AG08395 (cell line): ENCODE measurements around the gene ARFGAP3.
"Not testable (repeated sequence)": the region's sequence is repeated elsewhere in the genome, so short reads cannot be mapped to it uniquely, and the experiment has no call there.

Experiments used
- DNase-seq: peaks from one replicate; pipeline ENCODE4 v3.0.0; 2012; ENCODE audit warnings: mixed read lengths, low spot score

Gene ARFGAP3

DNA sequence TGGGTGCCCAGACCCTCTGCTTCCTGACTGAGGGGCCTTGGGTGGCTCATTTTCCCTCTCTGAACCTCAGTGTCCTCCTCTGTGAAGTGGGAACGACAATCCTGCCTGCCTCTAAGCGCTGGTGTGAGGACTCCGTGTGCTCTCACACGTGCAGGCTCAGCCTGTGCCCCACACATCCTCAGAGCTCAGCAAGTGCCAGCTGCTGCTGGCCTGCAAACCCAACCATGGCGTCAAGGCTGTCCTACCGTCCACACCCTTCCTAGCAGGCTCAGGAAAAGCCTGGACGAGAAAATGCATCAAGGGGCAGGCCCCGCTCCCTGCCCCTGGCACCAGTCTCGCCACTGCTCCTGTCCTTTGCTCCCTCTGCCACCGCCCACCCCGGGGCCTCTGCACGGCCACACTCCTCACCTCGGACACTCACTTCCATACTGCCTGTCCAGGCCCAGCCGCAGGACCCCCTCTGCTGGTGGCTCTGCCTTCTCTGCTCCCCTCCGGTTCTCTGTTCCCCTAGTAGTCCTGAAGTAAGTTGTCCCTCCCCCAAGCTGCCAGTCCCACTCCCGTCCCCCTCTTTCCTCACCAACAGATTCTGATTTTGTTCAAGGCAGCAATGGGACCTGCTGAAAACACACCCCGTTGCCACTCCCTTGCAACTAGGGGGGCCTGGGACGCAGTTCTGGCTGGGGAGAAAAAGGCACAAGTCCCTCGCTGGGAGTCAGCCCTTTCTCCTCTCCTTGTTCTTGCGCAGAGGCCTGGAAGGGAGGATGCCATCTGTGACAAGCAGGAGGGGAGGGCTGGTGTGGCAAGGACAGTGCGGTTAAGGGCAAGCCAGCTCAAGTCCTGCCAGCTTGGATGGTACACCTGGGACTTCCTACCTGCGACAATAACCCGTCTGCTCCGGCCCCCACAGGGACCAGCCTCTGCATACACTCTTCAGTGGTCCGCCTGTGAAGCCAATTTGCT, 62.2 kb downstream of the ARFGAP3 start:
- DNase-seq: no peak

DNA sequence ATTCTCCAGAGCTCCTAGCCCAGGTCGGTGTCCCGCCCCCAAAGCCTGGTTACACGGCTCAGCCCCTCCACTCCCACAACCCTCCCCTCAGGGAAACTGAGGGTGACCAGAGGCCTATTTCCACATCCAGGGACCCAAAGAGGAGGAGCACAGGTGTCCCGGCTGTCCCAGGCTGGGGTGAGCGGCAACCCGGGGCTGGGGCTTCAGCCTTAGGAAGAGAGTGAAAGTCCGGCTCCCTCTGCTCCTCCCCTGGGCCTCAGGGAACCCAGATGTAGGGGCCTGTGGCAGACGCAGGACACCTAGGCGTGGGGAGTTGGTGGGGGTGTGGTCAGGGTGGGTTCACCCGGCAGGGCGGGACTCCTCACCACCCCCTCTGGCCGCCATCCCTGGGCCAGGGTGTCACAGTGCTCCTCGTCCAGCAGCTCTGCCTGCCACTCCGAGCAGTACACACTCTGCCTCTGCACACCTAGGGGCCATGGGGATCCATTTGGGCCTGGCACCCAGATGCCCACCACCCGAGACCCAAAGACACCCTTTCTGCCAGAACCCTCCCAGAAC, 63.1 kb downstream of the ARFGAP3 start:
- no peak for DNase-seq

DNA sequence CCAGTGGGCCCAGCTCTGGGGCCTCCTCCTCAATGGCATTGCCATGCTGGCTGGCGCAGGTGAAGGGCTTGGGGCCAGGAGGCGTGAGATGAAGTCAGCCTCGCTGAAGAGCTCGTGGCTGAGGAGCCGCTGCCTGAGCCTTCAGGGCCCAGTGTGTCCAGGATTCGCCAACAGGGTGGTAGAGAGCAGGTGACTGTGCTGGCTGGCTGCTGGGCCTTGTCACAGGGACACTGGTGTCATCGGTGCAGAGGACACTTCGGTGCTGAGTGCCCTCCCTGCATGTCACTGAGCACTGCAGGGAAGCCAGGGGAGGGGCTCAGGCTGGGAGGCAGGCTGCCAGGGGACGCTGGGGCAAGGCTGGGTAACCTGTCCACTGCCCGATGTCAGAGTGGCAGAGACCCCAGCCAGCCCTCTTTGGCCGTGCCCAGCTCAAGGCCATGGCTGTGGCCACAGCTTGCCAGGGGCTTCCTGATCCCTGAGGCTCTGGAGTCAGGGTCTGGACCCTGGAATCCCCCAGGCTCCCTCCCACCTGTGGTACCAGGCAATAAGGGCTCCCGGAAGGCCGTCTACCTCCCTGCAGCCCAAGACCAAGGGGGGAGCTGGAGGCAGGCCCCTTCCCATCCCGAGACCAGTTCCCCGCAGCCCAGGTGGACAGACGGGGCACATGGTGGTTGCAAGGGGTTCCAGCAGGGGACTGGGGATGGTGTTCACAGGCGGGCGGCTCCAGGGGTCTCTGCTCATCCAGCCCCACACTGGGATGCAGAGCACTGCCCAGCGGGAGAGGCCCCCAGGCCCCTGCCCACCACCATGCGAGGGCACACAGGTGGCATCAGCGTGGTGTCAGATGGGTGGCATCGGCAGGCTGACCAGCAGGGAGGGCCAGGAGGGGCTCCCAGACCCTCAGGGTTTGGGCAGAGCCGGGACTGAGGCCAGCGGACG, 63.9 kb downstream of the ARFGAP3 start:
- DNase-seq: no peak

DNA sequence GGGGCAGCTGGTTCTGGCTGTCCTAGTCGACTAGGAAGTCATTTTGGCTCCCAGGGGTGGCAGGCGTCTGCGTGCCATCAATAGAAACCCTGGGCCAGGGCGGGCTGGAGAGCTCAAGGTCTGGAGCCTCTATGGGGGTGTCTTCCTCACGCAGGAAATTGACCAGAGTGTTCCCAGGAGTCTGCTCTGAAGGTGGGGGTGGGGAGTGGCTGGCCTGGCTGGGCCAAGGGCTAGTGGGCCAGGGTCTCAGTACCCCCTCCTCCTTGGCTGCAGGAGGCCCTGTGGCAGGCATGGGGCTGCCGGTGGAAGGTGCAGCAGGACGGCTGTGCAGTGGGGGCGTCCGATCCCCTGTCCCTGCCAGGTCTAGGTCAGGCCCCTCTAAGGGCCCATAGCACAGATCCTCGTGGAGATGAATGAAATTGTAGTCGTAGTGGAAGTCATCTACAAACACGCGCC, 64.6 kb downstream of the ARFGAP3 start:
- no peak for DNase-seq

DNA sequence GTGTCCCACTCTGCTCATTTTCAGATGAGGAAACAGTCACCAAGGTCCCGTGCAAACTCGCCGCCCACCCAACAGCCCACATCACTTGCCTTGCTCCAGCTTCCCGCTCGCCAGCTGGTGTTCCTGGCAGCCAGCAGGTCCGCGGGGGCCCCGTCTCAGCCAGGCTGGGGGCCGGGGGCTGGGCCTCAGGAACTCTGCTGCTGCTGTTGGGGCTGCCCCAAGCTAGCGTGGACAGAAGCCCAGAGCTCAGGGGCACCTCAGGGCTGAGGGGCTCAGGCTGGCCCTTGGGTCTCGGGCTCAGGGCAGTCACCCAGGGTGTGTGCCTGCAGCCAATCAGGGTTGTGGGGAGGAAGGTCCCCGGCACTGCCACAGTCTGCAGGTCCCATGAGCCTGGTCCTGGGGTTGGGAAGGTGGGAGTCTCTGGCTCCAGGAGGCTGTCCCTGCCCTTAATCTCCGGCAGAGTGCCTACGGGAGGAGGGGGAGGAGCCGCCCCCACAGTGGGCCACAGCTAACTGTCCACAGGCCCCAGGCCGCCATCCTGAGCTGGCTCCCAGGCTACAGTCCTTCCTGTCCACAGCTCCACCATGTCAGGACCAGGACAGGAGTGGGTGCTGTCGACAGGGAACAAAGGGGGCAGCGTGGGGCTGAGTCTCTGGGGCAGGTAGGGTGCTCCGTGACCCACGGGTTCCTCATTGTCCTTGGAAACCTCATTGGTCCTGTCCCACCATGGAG, 65.2 kb downstream of the ARFGAP3 start:
- no peak for DNase-seq

DNA sequence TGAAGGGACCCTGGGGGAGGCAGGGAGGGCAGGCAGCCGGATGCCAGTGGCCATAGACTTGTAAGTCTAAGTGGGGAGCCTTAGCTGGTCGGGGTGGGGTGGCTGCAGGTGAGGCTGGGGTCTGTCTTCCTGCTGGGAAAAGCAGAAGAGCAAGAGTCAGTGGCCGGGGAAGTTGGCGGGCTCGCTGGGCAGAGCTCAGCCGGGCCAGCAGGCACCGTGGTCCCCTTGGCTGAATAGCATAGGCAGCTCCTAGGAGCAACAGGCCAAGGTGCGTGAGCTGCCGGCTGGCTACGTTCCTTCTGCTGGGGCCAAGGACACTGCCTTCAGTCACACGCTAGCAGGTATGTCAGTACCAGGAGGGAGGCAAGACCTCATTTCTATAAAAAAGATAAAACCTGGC, 68.6 kb downstream of the ARFGAP3 start:
- DNase-seq: no peak

DNA sequence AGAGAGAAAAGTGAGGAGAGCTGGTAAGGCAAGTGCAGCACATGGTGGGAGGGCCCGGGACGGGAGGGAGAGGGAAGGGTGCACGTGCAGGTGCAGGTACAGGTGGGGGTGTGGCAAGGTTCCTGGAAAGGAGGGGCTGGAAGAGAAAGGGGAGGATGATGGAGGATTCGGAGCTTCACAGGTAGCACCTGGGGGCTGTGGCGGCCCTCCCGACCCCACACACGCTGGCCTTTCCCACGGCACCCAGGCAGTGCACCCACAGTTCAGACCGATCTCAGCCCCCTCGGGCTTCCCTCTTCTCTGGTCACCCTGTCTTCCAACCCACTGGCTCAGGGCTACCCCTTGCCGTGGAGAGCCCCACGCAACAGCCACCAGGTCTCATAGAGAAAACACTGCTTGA, 69.1 kb downstream of the ARFGAP3 start:
- DNase-seq: no peak

DNA sequence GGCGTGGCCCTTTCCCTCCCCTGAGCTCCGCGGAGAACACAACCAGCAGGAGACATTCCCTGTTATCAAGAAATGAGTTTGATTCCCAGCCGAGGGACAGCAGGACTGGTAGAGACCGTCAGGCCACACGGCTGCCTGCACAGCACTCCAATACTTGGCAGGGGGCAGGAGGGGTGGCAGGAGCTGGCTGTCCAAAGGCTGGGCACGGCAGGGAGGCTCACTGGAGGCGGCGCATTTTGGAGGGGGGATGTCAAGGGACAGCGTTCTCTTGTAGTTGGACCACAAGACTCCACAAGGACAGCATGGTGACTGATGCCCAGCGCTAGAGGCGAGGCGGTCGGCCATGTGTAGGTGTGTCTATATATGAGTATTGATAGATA, 69.7 kb downstream of the ARFGAP3 start:
- no peak for DNase-seq

DNA sequence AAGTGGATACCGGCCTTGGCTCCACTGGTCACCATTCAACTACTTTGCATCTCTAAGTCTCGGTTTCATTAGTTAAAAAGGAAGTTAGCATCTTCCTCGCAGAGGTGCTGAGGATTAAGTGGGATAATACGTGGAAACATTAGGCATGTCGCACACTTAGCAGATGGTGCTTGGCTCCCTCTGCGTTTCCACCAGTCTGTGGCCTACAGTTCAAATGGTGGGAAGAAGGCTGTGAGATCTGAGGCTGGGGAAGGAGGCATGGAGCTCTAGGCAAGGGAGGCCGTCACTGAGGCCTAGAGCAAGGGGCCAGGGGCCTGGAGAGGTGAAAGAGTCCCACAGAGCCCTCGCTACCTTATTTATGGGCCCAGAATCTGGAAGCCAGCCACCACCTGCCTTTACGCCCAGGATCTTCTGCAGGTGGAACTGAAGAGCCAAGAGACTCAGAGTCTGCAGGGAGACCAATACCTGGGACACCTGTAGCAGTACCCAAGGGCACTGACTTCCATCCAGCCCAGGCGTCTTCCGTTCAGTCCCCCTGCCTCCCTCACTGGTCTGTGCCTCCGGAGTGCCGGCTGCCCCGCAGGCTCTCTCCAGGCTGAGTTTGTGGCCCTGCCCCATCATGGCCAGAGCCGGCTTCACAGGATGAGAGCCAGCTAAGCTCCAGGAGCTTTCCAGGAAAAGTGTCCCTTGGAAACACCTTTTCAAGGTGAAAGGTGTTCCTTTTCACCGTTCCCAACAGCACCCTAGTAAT, 70.3 kb downstream of the ARFGAP3 start:
- no peak for DNase-seq

DNA sequence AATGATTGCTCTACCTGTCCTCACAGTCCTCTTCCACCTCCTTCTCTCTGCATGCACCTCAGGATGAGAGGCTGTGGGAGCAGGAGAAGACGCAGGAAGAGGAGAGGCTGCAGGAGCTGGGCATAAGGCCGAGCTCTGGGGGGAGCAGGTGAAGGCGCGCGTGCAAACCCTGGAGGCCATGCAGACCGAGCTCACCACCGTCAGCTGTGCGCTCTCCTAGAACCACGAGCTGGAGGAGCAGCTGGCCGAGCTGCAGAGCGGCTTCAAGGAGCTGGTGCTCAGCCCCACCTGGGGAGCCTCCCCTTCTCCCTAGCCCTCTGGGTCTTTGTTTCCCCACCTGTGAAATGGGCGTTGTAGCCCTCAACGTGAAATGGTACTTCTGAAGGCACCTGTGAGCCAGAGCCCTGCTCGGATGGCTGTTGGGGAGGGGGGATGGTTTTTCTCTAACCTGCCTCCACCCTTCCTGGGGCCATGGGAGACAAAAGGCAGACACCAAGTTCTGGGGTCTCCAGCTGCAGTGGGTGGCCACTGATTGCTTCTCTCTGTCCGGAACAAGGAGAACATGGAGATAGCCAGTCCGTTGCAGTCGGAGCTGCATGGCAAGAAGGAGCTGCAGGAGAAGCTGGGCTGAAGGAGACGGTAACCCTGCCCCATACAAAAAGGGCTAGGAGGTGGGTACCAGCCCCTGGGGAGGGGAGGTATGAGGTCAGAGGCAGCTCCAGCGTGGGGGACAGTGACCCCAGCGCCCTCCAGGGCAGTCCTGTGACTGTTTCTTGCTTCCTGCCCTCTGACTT, 71.2 kb downstream of the ARFGAP3 start:
- no peak for DNase-seq

DNA sequence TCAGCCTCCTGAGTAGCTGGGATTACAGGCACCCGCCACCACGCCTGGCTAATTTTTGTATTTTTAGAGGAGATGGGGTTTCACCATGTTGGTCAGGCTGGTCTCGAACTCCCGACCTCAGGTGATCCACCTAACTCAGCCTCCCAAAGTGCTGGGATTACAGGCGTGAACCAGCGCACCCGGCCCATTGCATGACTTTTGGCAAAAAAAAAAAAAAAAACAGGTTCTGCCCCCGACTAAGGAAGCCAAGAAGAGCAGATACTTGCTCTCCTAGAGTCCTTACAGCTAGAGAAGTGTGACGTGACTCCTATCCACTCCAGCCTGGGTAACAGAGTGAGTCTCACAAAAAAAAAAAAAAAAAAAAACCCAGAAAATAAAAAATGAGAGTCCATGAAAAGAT, 74.8 kb downstream of the ARFGAP3 start:
- not testable (repeated sequence) for DNase-seq

DNA sequence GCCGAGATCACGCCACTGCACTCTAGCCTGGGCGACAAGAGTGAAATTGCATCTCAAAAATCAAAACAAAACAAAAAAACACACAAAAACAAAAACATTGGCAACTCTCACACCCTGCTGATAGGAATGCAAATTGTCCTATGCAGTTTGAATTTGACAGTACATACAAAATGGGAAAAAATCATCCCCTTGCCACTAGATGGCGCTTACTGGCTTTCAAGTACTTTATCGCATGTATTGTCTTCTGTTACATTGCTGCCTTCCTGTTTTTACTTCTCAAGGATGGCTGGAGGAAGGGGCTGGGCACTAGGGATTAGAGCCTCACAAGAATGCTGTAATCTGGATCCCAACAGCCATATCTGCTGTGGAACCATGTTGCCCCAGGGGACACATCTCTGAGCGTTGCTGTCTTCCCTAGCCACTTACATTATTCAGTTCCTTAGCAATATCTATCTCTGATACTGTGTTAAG, 77.0 kb downstream of the ARFGAP3 start:
- DNase-seq: peak; percentile 81

DNA sequence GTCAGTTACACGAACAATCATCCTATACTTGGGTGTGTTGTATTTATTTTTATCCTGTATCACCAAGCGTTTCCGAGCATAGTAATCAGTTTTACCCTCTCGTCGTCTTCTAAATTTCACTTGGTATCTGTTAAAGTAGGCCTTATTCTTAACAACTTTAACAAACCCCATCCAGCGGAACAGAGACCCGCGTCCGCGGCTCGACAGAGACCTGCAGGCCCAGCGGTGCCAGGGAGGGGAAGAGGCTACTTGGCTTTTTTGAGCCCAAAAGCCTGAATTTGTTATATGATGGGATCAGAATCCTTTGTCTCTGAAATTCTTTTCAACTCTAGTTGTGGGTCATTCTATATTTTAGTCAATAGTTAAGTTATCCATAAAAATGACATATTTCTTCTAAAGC, 79.9 kb downstream of the ARFGAP3 start:
- no peak for DNase-seq

DNA sequence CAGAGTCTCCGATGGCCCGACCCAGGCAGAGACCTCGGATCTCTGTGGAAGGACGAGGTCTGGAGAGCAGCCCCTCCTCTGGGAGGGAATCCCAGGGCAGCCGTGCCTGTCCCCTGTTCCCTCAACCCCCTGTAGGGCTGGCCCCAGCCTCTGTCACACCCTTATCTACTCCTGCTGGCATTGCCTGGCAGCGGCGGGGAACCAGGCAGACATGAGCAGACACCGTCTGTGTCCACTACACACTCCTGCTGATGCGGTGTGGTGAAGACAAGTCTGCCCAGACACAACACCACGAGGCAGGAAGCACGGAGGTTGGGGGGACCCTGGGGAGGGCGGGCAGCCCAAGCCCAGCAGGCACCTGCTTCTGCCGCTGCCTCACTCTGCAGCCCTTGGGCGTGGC, 83.9 kb downstream of the ARFGAP3 start:
- DNase-seq: no peak

DNA sequence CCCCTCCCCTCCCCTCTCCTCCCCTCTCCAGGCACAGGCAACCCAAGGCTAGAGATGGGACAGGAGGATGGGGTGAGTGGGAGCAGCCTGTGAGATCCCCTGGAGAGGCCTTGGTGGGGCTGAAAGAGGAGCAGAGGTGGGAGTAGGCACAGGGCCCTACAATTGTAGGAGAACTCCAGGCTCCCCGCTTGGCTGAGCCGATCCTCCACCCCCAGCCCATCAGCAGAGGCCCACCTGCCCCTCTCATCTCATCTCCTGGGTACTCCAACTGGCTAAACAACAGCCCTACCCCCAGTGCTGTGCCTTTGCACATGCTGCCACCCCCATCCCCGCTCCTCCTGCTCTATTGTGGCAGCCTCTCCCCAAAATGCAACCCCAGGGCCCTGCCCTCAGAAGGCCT, 84.4 kb downstream of the ARFGAP3 start:
- no peak for DNase-seq

DNA sequence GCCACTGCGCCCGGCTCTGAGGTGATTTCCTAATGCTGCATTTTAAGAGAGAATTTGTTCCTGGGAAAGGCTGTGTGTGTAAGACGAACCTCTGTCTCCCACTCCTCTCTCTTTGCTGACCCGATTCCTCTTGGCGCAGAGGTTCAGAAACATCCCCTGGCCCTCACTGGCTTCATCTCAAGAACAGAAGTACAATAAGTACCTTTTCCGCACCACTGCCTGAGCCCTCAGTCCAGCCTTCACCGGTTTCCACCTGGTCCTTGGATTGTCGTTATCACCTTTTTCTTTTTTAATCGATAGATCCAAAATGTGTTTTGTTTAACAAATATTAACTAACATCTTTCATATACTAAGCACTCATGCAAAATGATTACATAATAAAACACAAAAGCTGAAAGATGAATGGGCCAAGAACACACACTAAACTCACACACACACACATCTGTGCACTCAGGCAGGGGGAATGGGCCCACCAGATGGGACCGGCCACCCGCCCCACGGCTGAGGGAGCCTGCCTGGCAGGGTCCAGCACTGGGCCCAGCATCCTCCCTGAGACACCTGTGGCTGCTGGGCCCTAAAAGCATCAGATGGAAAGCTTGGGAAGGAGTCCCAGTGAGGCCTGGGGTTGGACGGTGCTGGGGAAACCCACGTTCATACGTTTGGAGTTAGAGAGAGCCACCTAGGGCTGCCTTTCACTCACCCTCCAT, 86.0 kb downstream of the ARFGAP3 start:
- DNase-seq: no peak

DNA sequence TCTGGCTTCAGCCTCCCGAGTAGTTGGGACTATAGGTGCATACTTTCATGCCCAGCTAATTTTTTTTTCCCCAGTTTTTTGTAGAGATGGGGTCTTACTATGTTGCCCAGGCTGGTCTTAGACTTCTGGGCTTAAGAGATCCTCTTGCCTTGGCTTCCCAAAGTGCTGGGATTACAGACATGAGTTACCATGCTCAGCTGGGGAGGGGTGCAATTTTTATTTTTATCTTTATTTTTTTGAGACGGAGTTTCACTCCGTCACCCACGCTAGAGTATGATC, 86.7 kb downstream of the ARFGAP3 start:
- DNase-seq: no peak

DNA sequence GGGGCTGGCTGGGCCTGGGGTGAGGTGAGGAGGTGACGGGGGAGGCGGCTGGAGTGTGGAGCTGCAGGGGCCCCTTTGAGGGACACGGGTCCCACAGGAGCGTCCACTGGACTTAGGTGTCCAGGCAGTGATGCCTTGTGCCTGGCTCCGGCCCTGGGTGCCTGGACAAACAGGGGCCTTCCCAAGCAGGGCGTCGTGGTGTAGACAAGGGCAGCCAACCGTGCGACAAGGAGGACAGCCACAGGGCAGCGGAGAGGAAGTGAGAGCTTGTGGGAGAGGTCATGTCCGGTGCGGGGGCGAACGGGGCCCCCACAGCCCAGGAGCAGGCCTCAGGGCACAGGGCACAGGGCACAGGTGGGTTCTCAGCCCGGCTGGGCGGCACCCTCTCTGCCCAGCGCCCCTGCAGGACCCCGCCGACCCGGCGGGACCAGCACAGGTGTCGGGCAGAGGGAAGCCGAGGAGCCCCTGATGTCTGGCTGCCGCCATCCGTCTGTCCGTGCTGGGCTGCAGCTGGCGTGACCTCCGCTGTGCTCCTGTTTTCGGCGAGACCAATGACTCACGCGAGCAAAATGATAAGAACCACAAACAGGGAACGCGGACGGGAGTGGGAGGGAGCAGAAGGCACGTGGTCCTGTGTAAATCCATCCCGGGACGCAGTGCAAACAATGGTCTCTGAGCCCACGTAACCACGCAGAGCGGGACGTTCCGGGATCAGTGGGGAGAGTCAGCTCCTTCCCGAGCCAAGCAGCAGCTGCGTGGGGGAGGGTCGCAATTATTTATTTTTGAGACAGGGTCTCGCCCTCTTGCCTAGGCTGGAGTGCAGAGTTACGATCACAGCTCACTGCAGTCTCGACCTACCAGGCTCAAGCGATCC, 87.3 kb downstream of the ARFGAP3 start:
- peak; percentile 93 for DNase-seq

DNA sequence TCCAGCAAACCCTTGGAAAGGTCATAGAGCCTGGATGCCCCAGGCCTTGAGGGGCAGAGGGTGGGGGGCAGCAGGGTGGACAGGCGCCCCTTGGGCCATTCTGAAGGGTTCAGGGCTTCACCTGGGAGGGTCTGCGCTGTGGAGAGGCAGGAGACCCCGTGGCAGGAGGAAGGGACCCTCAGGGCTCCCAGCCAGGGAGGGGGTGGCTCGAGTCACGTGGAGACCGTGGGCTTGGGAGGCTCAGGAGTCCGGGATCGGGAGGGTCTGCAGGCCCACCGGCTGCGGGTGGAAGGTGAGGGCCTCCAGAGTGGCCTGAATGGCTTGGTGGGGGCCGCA, 87.9 kb downstream of the ARFGAP3 start:
- no peak for DNase-seq
